GM12892 (cell line): ENCODE results near the gene TRMT44.
"Not testable (repeated sequence)": the region's sequence is repeated elsewhere in the genome, so short reads cannot be mapped to it uniquely, and the experiment has no call there.

Experiments used
- DNase-seq: peaks from one replicate; pipeline ENCODE4 v3.0.0; 2011; ENCODE audit not compliant: insufficient read length
- FAIRE-seq: peaks from 2 replicates; lab custom pipeline; 2011; peaks lifted over from hg19 to GRCh38; lab: Jason Lieb, UNC
- POLR2A ChIP-seq: IDR thresholded peaks from 2 replicates; pipeline ENCODE4 v1.6.1; 2011; ENCODE audit warnings: low read depth, low read length, control low read depth
- POLR2AphosphoS5 ChIP-seq: IDR thresholded peaks from 2 replicates; pipeline ENCODE4 v1.6.1; 2011; ENCODE audit warnings: low read depth, low read length, control low read depth
- TAF1 ChIP-seq: IDR thresholded peaks from 2 replicates; pipeline ENCODE4 v1.6.1; 2011; ENCODE audit warnings: low read depth, mild to moderate bottlenecking, control low read depth, low read length, borderline replicate concordance

TRMT44 gene

DNA sequence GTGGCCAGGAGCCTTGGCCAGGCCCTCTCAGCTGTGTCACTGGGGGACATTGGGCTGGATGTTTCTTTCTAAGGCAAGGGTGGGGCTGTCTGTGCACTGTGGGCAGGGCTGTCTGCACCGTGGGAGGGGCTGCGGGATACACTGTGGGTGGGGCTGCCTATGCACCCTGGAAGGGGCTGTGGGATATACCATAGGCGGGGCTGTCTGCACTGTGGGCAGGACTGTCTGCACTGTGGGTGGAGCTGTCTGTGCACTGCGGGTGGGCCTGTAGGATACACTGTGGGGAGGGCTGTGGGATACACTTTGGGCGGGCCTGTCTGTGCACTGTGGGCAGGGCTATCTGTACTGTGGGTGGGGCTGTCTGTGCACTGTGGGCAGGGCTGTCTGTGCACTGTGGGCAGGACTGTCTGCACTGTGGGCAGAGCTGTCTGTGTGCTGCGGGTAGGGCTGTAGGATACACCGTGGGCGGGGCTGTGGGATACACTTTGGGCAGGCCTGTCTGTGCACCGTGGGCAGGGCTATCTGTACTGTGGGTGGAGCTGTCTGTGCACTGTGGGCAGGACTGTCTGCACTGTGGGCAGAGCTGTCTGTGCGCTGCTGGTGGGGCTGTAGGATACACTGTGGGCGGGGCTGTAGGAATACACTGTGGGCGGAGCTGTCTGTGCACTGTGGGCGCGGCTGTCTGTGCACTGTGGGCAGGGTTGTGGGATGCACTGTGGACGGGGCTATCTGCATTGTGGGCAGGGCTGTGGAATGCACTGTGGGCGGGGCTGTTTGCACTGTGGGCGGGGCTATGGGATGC is 31.1 kb upstream of the TRMT44 start:
- no peak for FAIRE-seq

DNA sequence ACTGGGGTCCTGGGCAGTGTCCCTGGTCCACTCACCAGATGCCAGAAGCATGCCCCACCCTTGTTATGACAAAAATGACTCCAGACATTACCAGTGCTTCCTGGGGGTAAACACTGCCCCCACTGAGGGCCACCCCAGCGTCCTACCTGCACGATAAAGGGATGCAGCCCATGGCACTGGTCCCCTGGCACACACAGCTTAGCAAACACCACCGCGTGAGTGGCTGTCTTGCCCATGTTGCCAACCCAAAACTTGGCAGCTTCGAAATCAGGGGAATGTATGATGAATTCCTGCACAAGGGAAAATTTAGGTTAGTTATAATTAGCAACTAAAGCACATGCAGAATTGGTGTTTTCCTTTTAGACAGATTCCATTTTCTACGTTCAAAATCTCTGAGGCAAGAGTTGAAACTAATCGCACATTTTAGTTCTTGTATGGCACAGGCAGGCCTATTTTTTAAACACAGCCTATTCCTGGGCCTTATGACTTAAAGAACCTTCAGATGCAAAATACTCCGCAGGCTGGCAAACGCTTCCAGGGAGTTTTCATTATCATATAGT is 30.4 kb upstream of the TRMT44 start:
- no peak for TF ChIP-seq POLR2A
- TF ChIP-seq POLR2AphosphoS5 = no peak
- TF ChIP-seq TAF1 = no peak
- DNase-seq = no peak
- no peak for FAIRE-seq

More for the DNA sequence above, 31.1 kb upstream of the TRMT44 start:
- no peak for TF ChIP-seq POLR2A
- no peak for DNase-seq

DNA sequence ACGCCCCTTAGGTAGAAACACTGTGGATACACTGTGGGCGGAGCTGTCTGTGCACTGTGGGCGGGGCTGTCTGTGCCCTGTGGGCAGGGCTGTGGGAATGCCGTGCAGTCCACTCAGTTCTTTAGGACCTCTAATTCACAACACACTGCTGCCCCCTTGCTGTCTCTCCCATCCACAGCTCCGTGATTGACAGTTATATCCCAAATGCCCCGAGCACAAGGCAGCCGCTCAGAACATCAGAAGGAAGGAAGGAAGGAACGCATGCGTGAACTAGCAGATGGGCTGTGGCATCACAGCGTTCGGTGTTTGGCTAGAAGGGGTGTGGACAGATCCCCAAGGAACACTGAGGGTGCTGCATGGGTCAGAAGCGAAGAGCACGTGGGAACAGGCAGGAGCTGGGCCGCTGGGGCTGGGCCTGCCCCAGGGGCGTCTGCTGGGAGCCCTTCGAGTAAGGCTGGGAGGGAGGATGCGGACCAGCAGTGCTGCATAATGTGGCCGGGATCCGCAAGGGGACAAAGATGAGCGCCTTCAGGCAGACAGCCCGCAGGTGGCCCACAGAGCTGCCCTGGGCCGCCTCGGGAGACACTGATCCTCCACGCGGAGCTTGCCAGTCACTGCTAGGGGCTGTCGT is 29.8 kb upstream of the TRMT44 start:
- DNase-seq = no peak
- peak; percentile 38 for FAIRE-seq
- no peak for TF ChIP-seq POLR2AphosphoS5
- TF ChIP-seq TAF1 = no peak

DNA sequence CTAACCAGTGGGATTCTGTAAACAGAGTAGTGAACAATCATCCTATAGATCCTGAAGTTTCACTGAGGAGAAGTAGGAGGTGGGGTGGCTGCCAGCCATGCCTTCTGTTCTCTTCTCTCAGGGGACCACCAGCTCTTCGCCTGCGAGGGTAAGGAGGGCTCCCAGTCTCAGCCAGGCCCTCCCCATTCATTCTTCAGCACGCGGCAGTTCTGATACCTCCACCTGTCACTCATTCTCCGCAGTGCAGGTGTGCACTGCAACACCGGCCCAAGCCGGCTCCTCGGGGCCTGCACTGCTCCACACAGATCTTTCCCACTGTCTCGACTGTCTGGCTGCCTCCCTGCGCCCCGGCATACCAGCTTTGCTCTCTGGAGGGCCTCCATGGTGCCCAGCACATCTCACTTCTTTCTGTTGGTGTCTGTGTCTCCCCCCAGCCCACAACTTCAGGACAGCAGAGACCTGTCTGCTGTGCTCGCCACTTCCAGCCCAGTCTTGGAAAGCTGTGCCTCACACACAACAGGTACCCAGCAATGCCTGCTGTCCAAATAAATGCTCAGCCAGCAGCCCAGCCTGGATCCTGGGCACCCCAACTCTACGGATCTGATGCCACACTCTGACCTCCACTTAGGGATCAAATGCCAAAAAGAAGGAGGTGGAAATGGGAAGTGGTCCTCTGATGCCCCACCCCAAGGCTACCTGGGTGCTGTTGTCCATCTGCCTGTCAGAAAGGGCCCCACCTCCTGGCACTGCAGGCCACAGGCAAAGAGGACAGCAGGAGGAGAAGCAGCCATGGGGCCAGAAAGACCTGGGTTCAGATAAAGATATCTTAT is 29.0 kb upstream of the TRMT44 start:
- TF ChIP-seq TAF1 (no peak), POLR2AphosphoS5 (no peak), POLR2A (no peak)
- FAIRE-seq = no peak
- no peak for DNase-seq

DNA sequence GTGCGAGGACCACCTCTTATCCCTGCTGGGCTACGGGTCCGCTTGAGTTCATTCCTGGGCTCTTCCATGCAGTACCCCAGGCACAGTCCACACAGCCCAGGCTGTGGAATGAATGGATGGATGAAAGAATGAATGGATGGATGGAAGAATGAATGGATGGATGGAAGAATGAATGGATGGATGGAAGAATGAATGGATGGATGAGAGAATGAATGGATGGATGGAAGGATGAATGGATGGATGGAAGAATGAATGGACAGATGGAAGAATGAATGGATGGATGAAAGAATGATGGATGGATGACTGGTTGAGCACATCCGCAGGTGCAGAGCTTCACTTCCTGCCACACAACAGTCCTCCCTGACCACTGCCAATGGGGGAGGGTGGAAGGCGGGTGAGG is 28.3 kb upstream of the TRMT44 start:
- FAIRE-seq = no peak
- DNase-seq = no peak
- TF ChIP-seq POLR2AphosphoS5 (no peak), POLR2A (no peak), TAF1 (no peak)

DNA sequence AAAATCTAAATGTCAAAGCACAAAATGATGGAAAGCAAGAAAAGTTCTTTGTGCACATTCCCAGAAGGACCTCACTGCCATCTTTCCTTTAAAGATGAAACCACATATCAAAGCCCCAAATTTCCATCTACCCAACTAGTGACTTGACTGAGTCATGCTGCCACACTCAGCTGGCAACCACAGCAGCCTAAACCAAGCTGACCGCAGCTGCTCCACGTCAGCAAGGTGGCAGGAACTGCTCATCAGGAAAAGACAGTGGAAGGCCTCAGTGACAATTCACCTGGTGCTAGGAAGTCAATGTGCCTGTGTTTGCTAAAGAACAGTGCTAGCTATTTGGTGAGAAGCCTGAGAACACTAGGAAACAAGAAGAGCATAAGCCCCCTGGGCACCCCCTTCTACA is 26.2 kb upstream of the TRMT44 start:
- FAIRE-seq = no peak
- TF ChIP-seq POLR2AphosphoS5 = no peak
- TF ChIP-seq POLR2A = no peak
- no peak for TF ChIP-seq TAF1
- no peak for DNase-seq

DNA sequence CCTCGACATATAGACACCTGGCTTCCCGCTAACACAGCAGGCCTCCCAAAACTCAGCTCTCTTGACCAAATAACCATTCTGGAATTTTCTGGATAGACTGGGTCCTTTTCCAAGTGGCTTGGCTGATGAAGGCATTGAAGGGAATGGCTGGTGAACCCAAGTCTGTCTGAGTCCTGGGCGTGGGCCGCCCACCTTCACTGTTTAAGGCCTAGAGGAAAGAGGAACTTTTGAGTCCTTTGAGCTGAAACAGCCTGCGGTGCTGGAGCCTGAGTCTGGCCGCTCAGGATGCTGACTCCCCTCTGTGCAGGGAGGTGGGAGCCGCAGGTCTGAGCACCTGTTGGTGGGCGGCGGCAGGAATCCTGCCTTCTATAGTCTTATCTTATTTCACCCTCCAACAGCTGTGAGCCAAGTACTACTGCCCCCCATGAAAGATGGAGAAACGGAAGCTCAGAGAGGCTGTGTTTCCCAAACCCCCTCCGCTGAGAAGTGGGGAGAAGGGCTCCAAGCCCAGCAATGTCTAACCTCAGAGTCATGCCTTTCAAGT is 23.4 kb upstream of the TRMT44 start:
- DNase-seq (no peak), FAIRE-seq (no peak)
- TF ChIP-seq TAF1 = no peak
- no peak for TF ChIP-seq POLR2AphosphoS5
- TF ChIP-seq POLR2A = no peak

DNA sequence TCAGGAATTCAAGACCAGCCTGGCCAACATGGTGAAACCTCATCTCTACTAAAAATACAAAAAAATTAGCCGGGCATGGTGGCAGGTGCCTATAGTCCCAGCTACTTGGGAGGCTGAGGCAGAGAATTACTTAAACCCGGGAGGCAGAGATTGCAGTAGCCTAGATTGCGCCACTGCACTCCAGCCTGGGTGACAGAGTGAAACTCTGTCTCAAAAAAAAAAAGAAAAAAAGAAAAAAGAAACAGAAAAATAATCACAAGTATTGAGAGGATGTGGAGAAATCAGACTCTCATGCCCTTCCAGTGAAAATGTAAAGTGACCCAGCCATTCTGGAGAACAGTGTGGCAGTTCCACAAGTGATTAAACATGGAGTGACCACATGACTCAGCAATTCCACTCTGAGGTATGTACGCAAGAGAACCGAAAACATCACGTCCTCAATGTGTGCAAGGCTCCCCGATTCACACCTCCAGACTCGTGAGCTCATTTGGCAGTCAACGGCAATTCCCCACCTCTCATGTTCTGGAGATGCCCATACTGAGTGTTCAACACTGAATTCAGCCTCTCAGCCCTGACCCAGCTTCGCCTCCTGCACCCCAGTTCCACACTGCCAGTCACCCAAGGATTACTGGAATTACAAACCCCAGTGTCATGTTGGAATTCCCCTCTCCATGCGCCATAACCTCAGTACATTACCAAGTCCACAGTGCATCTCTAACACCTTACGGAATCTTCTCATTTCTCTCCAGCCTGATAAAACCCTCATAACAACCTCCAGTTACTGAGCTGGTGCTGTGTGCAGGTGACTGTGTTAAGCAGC is 21.1 kb upstream of the TRMT44 start:
- TF ChIP-seq TAF1 = no peak
- FAIRE-seq = peak; percentile 69
- DNase-seq = no peak

DNA sequence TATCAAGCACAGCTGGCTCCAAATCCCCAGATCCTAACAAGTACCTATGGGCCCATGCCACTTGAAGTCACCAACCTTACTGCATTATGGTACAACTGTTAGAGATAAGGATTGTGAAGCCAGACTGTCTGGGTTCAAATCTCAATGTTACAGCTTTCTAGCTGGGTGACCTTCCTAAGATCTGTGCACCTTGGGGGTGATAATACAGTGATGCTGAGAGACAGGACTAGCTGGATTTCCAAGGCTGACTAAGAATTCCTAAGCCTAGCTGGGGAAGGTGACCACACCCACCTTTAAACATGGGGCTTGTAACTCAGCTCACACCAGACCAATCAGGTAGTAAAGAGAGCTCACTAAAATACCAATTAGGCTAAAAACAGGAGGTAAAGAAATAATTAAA is 20.4 kb upstream of the TRMT44 start:
- not testable (repeated sequence) for DNase-seq, FAIRE-seq

DNA sequence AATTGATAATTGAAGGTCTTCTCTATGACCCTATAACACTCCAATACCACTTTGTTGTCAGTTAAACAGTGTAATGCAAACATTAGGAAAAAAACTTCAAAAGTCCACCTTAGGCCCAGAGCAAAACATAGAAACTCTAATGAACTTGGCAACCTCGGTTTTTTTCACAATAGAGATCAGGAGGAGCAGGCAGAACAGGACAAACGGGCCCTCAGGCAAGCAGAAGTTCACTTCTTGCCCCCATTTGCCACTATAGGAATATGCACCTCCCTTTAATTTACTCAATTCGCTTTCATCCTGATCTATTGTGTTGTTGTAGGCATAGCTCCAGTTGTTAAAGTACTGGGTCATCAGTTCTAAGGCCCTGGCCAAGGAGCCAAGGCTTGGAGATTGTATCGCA is 18.2 kb upstream of the TRMT44 start:
- DNase-seq = no peak
- no peak for FAIRE-seq
- TF ChIP-seq TAF1 (no peak), POLR2A (no peak), POLR2AphosphoS5 (no peak)

DNA sequence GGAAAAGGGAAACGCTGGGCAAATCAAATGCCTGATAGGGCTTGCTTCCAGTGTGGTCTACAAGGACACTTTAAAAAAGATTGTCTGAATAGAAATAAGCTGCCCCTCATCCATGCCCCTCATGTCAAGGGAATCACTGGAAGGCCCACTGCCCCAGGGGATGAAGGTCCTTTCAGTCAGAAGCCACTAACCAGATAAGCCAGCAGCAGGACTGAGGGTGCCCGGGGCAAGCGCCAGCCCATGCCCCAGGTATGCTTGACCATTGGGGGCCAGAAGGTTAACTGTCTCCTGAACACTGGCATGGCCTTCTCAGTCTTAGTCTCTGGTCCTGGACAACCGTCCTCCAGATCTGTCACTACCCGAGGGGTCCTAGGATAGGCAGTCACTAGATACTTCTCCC is 17.8 kb upstream of the TRMT44 start:
- TF ChIP-seq POLR2A = no peak
- TF ChIP-seq POLR2AphosphoS5 = no peak
- no peak for TF ChIP-seq TAF1
- DNase-seq (no peak), FAIRE-seq (no peak)
